ENCODE measurements around the gene SWI5.

The SWI5 gene

GRCh38 chr9:128252317-128253139 lies 23.5 kb upstream of the SWI5 start:
- DNase-seq (ENCODE audit: low read depth): no peak

DNA sequence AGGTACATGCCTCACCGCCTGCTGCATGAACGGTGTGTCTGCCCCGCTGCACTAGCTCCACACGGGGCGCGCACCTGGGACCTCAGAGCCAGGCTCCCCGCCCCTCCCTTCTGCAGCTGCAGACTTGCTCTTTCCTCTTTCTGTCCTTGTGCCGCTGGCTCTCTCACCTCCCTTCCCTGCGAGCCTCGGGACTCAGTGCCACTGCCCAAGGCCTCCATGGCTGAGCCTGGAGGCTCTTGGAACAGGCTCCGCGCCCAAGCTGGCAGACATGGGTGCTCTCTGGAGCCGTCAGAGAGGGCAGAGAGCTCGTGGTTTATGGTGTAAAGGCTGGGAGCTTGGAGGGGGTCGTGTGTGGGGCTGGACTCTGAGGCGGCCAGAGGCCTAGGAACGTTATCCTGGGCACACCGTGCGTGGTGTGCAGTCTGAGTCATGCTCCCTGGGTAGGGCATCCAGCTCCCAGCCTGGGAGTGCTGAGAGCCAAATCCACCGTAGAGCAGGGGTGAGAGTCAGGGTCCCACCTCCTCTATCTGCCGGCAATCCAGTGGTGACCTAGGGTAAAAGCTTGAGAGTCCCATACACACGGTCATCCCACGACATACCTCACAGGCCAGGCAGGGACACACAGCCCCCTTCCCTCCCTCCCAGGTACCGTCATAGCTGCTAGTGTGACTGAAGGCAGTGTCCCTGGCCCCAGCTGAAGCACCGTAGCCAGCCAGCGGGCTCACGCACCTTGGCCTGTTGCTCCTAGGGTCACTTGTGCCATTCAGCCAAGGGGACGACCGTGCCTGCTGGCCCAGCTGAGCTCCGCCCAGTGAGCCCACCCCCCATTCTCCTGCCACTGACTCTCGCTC lies 22.7 kb upstream of the SWI5 start:
- DNase-seq (ENCODE audit: low read depth): no peak

GRCh38 chr9:128253991-128254346 lies 22.1 kb upstream of the SWI5 start:
- no peak for DNase-seq (ENCODE audit: low read depth)

- no peak for DNase-seq (ENCODE audit: low read depth)
Measured at GRCh38 chr9:128254362-128254761, 21.7 kb upstream of the SWI5 start.

DNA sequence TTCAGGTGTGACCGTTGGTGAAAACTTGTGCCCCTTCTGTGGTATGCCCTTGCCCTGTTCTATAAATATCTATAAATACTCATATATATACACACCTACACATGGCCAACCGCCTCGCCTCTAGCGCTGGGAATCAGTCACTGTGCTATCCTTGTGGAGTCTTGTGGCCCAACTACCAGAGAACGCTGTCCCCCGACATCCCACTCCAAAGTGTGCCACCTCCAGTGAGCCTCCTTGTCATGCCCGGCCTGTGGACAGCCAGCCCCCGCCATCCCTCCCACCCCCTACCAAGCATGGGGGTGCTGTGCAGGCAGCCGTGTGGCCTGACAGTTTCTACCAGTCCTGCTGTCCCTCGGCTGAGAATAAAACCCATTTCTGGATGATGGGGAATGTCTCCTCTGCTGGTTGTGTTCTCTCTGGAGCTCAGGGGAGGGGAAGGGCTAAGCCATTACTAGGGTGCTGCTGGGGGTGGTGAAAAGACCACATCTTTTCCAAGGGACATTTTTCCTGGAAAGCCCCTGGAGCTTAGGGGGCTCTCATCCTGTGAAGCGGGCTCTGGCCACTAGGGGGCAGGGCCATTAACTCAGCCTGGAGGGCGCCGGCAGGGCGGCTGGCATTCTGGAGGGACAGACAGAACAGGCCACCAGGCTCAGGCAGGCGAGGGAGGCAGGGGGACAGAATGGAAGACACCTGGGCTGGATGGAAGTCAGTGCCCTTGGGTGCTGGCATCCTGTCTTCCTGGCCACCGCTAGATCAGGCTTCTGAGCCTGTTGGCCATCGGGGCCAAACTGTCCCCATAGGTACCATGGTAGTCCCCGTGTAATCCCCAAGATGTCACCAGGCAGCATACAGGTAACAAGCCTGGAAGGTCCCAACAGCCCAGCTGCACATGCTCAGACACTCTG lies 21.0 kb upstream of the SWI5 start:
- peak; percentile 30 for DNase-seq (ENCODE audit: low read depth)

DNA sequence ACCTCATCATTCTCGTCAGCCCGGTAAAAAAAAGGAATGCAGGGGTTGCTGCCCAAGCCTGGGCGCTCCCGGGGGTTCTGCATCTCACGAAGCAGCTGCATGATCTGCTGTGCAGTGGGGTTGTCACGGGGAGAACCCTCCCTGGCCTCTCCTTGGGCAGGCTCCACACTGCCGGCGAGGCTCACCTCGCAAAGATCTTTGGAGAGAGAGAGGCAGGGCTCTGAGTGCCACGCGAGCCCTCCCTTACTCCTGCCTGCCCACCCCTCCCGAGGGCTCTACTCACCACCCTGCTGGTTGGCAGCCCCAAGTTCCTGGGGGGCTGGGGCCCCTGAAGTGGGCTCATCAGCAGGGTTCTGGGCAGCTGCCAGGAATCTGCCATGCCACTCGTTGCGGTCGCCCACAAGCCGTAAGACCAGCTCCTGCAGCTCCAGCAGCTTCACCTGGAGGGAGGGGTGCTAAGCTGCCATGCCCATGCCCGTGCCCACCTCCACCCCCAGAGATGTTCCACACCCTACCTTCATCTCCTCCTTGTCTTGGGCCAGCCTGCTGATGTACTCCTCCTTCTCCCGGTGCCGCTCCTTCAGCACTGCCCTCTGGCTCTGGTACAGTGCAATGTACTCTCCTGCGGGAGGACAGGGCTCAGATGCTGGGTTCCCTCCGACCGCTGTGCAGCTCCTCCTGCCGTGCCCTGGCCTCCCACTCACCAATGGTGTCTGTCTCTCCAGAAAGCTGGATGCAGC lies 18.8 kb upstream of the SWI5 start:
- no peak for DNase-seq (ENCODE audit: low read depth)

DNA sequence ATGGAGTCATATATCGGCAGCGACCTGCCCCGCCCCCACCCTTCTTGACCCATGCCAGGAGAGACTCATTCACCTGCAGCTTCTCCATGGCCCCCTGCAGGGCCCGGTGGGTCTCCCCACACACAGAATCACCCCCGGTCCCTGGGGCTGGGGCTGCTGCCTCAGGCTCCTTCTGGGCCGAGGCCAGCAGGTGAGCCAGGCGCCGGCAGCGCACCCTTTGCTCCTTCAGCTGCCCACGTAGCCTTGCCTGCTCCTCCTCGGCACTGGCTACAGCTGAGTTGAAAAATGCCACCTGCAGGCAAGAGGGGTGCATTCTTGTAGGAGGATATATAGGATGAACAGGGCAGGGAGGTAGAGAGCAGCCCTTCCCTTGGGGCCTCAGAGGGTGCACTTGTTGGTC lies 18.2 kb upstream of the SWI5 start:
- no peak for DNase-seq (ENCODE audit: low read depth)

- no peak for DNase-seq (ENCODE audit: low read depth)
Measured at GRCh38 chr9:128258326-128258725, 17.8 kb upstream of the SWI5 start.

DNA sequence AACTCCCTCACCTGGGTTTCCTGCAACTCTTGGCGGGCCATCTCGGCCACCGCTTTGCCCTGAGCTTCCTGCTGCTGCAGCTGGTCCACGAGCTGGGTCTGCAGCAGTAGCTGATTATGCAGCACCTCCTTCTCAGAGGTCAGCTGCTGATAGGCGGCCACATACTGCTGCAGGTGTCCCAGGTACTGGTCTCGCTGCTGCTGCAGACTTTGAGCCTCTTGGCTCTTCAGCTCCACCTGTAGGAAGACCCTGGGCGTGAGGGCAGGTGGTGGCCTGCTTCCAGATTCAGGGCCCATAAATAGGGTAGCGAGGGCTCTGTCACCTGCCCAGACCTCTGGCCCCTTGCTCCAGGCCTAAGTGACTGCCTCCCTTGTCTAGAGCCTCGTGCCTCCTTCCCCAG lies 16.9 kb upstream of the SWI5 start:
- DNase-seq (ENCODE audit: low read depth): no peak

GRCh38 chr9:128260340-128260739 lies 15.7 kb upstream of the SWI5 start:
- no peak for DNase-seq (ENCODE audit: low read depth)

DNA sequence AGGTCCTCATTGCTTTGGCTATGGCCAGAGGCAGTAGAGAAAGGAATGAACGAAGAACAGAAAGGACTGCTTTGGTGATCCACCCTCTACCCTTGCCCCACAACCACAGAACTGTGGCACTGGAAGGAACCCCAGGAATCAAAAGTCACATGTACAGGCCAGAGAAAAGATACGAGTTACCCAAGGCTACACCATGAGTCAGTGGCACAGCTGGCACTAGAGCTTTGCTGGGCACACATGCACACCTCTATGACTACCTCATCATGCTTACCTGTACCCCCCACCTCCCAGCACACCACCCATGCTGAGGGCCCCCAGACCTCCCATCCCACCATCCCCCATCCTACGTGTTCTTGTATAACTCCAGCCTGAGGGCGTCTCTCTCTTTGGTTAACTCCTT lies 13.4 kb upstream of the SWI5 start:
- no peak for DNase-seq (ENCODE audit: low read depth)

DNA sequence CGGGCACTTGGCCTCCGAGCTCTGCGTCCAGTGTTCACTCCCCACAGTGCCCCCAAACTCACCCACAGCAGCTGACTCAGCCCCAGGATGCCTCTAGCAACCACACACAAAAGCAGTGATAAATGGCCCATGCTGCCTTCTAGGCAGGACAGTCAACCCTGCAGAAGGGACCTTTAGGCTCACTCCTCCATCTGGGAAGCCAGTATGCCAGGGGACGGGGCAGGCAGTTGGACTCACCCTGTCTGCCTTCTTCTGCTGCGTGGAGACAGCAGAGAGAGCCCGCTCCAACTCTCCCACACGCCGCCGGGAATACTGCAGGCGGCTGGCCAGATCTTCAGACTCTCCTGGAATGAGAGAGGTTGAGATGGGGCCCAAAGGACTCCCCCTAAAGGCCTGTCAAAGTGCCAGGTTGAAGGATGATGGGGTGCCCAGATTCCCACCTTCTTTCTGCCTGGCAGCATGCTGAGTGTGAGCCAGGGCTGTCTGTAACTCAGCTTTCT lies 10.7 kb upstream of the SWI5 start:
- no peak for DNase-seq (ENCODE audit: low read depth)

- DNase-seq (ENCODE audit: low read depth): no peak
Measured at GRCh38 chr9:128266868-128267590, 9.0 kb upstream of the SWI5 start.

DNA sequence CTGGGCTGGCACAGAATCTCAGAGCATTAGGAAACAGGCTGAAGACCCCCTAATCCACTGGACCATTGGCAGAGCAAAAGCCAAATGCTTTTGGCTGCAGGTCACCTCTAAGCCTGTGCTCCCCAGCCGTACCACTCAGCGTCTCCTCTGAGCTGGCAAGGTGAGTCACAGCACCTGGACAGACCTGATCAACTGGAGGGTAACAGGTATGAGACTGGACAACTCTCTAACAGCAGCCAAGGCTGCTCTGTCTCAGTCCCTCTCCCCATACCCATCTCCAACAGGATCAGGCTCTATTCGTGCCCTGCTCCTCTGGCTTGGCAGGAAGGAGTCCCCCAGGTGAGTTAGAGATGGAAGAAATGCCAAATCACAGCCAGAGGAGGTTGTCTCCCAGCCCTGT lies 5.0 kb upstream of the SWI5 start:
- no peak for DNase-seq (ENCODE audit: low read depth)

GRCh38 chr9:128271512-128271911 lies 4.6 kb upstream of the SWI5 start:
- no peak for DNase-seq (ENCODE audit: low read depth)

GRCh38 chr9:128274245-128274644 lies 1.8 kb upstream of the SWI5 start:
- no peak for DNase-seq (ENCODE audit: low read depth)

GRCh38 chr9:128275198-128276007 lies 673 bp upstream of the SWI5 start, which contains the start of gene GOLGA2:
Gene GOLGA2, minus strand, starts transcription at chr9:128276007. Its CDS starts 31 bp downstream, at chr9:128275976.
- DNase-seq (ENCODE audit: low read depth): no peak

DNA sequence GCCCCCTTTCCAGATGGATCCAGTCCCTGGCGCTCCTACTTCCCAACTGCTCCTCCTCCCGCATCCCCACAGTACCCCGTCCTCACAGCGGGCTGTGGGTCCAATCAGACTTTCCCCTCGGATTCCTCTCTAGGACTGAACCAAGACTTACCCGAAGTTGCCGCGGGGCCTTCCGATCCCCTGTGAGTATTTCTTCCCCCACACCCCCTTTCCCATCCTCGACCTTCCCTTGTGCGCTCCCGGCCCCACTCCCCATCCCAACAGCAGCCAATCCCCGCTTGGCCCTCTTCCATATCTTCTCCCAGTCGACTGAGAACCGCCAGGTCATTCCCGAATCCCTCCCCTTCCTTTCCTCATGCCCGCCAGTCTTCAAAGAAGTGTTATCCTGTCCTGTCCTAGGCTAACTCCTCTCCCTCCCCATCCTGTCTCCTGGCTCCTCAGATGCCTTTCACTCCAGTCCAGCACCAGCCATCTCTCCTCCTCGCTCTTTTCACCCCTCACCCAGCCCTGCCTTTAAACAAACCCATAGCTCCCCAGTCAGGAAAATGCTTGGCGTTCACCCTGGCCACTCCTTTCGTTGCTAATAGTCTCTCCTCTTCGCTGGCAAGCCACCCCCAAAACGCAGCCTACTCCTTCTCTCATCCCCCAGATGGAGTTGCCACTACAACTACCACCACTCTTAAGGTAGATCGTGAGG lies 646 bp downstream of the SWI5 start:
- no peak for DNase-seq (ENCODE audit: low read depth)
